CD4-positive, CD25-positive, alpha-beta regulatory T cell (primary cell): ENCODE results near the gene SLCO4C1. TPM values are rescaled to one million over a fixed set of nuclear protein-coding genes. Genes with fewer than 3 reads are reported as not detected.

Experiments used
- ATAC-seq, 2 donors: fragments of 150-1000 bp; cut with Tn5 transposase; one replicate each; pipeline ENCODE4 v1.10.0; 2021; ENCODE audit warnings: low read depth in 2 of 2, moderate number of reproducible peaks in 2 of 2, moderate library complexity in 1 of 2
- DNase-seq, 3 donors: peaks; one replicate each; pipeline versions ENCODE4 v3.0.0 to v3.0.0-alpha.2; 2012 to 2022; ENCODE audit warnings: mixed read lengths in 1 of 3
- H3K27ac ChIP-seq: one replicate; pipeline ENCODE4 v1.7.0; 2013; ENCODE audit warnings: mild to moderate bottlenecking, low read length; ENCODE audit not compliant: insufficient read depth, poor library complexity, severe bottlenecking
- H3K27me3 ChIP-seq: one replicate; pipeline ENCODE4 v1.7.0; 2013; ENCODE audit warnings: low read length; ENCODE audit not compliant: control insufficient read depth, insufficient read depth
- H3K36me3 ChIP-seq: one replicate; pipeline ENCODE4 v1.7.0; 2013; ENCODE audit warnings: mild to moderate bottlenecking, low read length, moderate library complexity; ENCODE audit not compliant: control insufficient read depth, insufficient read depth
- H3K4me1 ChIP-seq: 2 replicates; pipeline ENCODE4 v1.7.0; 2013; ENCODE audit warnings: mild to moderate bottlenecking, low read length; ENCODE audit not compliant: insufficient read depth, control insufficient read depth, poor library complexity, severe bottlenecking
- H3K4me3 ChIP-seq: one replicate; pipeline ENCODE4 v1.7.0; 2013; ENCODE audit warnings: low read depth, mild to moderate bottlenecking, low read length, moderate library complexity
- H3K9me3 ChIP-seq, 2 experiments: 1 replicate in 1 of 2; 2 replicates in 1 of 2; pipeline ENCODE4 v1.7.0; 2013; ENCODE audit warnings: low read length in 2 of 2, mild to moderate bottlenecking in 1 of 2, moderate library complexity in 1 of 2; ENCODE audit not compliant: control insufficient read depth in 2 of 2
- H3K27ac Mint-ChIP-seq, 3 donors: one replicate each; pipeline ENCODE4 v1.8.0; 2020 to 2022; ENCODE audit warnings: mild to moderate bottlenecking in 3 of 3, mixed read lengths in 3 of 3, moderate library complexity in 2 of 3
- H3K27me3 Mint-ChIP-seq: one replicate; pipeline ENCODE4 v1.8.0; 2022; ENCODE audit warnings: mild to moderate bottlenecking, mixed read lengths
- H3K36me3 Mint-ChIP-seq: one replicate; pipeline ENCODE4 v1.8.0; 2020; ENCODE audit warnings: mixed read lengths
- H3K4me1 Mint-ChIP-seq, 4 donors: one replicate each; pipeline ENCODE4 v1.8.0; 2020 to 2022; ENCODE audit warnings: mixed read lengths in 4 of 4, mild to moderate bottlenecking in 1 of 4
- H3K4me3 Mint-ChIP-seq, 4 donors: one replicate each; pipeline ENCODE4 v1.8.0; 2020 to 2022; ENCODE audit warnings: mild to moderate bottlenecking in 4 of 4, mixed read lengths in 4 of 4, moderate library complexity in 3 of 4
- H3K9me3 Mint-ChIP-seq, 7 donors: one replicate each; pipeline ENCODE4 v1.8.0; 2020 to 2022; ENCODE audit warnings: mixed read lengths in 7 of 7, mild to moderate bottlenecking in 3 of 7, moderate library complexity in 2 of 7
- polyA plus RNA-seq, 4 donors: library from polyadenylated mRNA; unstranded; fragments of 300-500 nt; fragmentation: Illumina TruSeq; gene quantifications; one replicate each; pipeline ENCODE4 v1.2.3, GENCODE V29; 2021
- total RNA-seq: library from RNA; stranded (reverse); gene quantifications from one replicate; pipeline ENCODE4 v1.2.3, GENCODE V29; 2022

Gene SLCO4C1
- total and polyA plus RNA-seq, 5 donors from 2014 or later: not detected

GRCh38 chr5:102288630-102289029, 7.5 kb downstream of the SLCO4C1 start:
- no peaks in the 10 kb centered on the region for H3K9me3 ChIP-seq
- no peaks in the 10 kb centered on the region for H3K36me3 ChIP-seq
- H3K4me3 Mint-ChIP-seq: no peak overlapping the region
- no peak overlapping the region for H3K4me3 ChIP-seq
- H3K4me1 Mint-ChIP-seq: no peaks in the 10 kb centered on the region
- no peak for ATAC-seq
- H3K9me3 Mint-ChIP-seq: peaks cover 0 to 1% (median 0%) of the 10 kb centered on the region in 7 donors
- DNase-seq: no peak
- H3K36me3 Mint-ChIP-seq: no peaks in the 10 kb centered on the region
- no peaks in the 10 kb centered on the region for H3K27me3 Mint-ChIP-seq
- no peak overlapping the region for H3K27ac ChIP-seq
- no peak overlapping the region for H3K27ac Mint-ChIP-seq
- H3K27me3 ChIP-seq: no peaks in the 10 kb centered on the region
- H3K4me1 ChIP-seq: no peaks in the 10 kb centered on the region

- Histone ChIP-seq H3K27ac (no peak overlapping the region), H3K36me3 (no peaks in the 10 kb centered on the region), H3K27me3 (no peaks in the 10 kb centered on the region), H3K9me3 (no peaks in the 10 kb centered on the region), H3K4me1 (no peaks in the 10 kb centered on the region), H3K4me3 (no peak overlapping the region)
- Mint-ChIP-seq H3K4me1 (no peaks in the 10 kb centered on the region), H3K4me3 (no peak overlapping the region), H3K36me3 (no peaks in the 10 kb centered on the region), H3K27ac (no peak overlapping the region), H3K27me3 (no peaks in the 10 kb centered on the region), H3K9me3 (peaks cover 0 to 1% (median 0%) of the 10 kb centered on the region in 7 donors)
- DNase-seq (no peak), ATAC-seq (no peak)
These were observed 9.6 kb downstream of the SLCO4C1 start for GRCh38 chr5:102286476-102286875.

- H3K4me1 Mint-ChIP-seq: no peaks in the 10 kb centered on the region
- Histone ChIP-seq H3K9me3 (no peaks in the 10 kb centered on the region), H3K27ac (no peak overlapping the region), H3K4me1 (no peaks in the 10 kb centered on the region), H3K4me3 (no peak overlapping the region), H3K27me3 (no peaks in the 10 kb centered on the region), H3K36me3 (no peaks in the 10 kb centered on the region)
- H3K27ac Mint-ChIP-seq: no peak overlapping the region
- DNase-seq (no peak), ATAC-seq (no peak)
- no peak overlapping the region for H3K4me3 Mint-ChIP-seq
- H3K36me3 Mint-ChIP-seq: no peaks in the 10 kb centered on the region
- H3K9me3 Mint-ChIP-seq: no peaks in the 10 kb centered on the region
- H3K27me3 Mint-ChIP-seq: no peaks in the 10 kb centered on the region
These were observed 12.8 kb downstream of the SLCO4C1 start for GRCh38 chr5:102283102-102283797.

GRCh38 chr5:102279711-102280110, 16.4 kb downstream of the SLCO4C1 start:
- no peaks in the 10 kb centered on the region for H3K27me3 Mint-ChIP-seq
- H3K9me3 ChIP-seq: no peaks in the 10 kb centered on the region
- H3K27ac Mint-ChIP-seq: no peak overlapping the region
- peaks cover 0 to 3% (median 0%) of the 10 kb centered on the region in 7 donors for H3K9me3 Mint-ChIP-seq
- H3K36me3 ChIP-seq: no peaks in the 10 kb centered on the region
- H3K4me1 ChIP-seq: no peaks in the 10 kb centered on the region
- H3K36me3 Mint-ChIP-seq: no peaks in the 10 kb centered on the region
- no peak for ATAC-seq
- no peaks in the 10 kb centered on the region for H3K4me1 Mint-ChIP-seq
- H3K27me3 ChIP-seq: no peaks in the 10 kb centered on the region
- DNase-seq: no peak
- H3K27ac ChIP-seq: no peak overlapping the region
- H3K4me3 Mint-ChIP-seq: no peak overlapping the region
- H3K4me3 ChIP-seq: no peak overlapping the region

DNA sequence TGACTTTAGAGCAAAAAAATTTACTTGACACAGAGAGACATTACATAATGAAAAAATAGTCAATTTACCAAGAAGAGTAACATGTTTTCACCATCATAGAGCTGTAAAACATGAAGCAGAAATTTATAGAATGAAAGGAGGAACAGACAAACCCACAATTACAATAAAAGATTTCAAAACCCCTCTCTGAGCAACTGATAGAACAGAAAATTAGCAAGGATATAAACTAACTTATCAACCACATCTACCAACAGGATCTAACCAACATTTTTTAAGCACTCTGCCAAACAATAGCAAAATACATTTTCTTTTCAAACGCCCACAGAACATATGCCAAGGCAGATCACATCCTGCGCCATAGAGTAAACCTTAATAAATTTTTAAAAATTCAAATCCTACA, 17.9 kb downstream of the SLCO4C1 start:
- no peak overlapping the region for H3K27ac ChIP-seq
- no peaks in the 10 kb centered on the region for H3K27me3 Mint-ChIP-seq
- no peak overlapping the region for H3K27ac Mint-ChIP-seq

GRCh38 chr5:102277144-102277543, 18.9 kb downstream of the SLCO4C1 start:
- Mint-ChIP-seq H3K4me3 (no peak overlapping the region), H3K9me3 (peaks cover 0 to 3% (median 0%) of the 10 kb centered on the region in 7 donors), H3K36me3 (no peaks in the 10 kb centered on the region), H3K27me3 (no peaks in the 10 kb centered on the region), H3K27ac (no peak overlapping the region), H3K4me1 (no peaks in the 10 kb centered on the region)
- H3K27ac ChIP-seq: no peak overlapping the region
- no peak overlapping the region for H3K4me3 ChIP-seq
- DNase-seq (no peak), ATAC-seq (no peak)
- no peaks in the 10 kb centered on the region for H3K36me3 ChIP-seq
- H3K4me1 ChIP-seq: no peaks in the 10 kb centered on the region
- no peaks in the 10 kb centered on the region for H3K27me3 ChIP-seq
- no peaks in the 10 kb centered on the region for H3K9me3 ChIP-seq

More for the DNA sequence above, 17.9 kb downstream of the SLCO4C1 start:
- Mint-ChIP-seq H3K9me3 (peaks cover 0 to 3% (median 0%) of the 10 kb centered on the region in 7 donors), H3K36me3 (no peaks in the 10 kb centered on the region), H3K4me1 (no peaks in the 10 kb centered on the region), H3K4me3 (no peak overlapping the region)
- Histone ChIP-seq H3K4me1 (no peaks in the 10 kb centered on the region), H3K36me3 (no peaks in the 10 kb centered on the region), H3K4me3 (no peak overlapping the region), H3K27me3 (no peaks in the 10 kb centered on the region), H3K9me3 (no peaks in the 10 kb centered on the region)
- no peak for DNase-seq
- ATAC-seq: no peak

DNA sequence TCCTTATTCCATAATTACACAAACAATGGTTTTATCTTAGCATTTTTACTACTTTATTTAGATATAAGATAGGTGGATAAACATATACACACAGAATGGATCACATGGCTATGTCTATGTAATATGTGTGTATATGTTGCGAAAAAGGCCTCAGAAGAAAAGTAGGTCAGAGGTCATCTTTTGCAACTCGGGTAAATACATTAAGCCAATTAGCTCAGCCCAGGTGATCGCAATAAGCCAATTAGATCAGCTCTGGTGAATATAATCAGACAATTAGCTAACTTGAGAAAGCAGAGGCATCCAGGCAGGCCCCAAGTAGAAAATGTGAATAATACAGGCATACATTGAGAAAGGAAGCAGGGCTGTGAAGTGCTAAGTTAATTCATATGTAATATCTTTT, 24.3 kb downstream of the SLCO4C1 start:
- H3K27me3 Mint-ChIP-seq: peaks cover 4% of the 10 kb centered on the region
- no peak for ATAC-seq
- peaks cover 0 to 21% (median 2%) of the 10 kb centered on the region in 7 donors for H3K9me3 Mint-ChIP-seq
- no peak overlapping the region for H3K4me3 ChIP-seq
- no peaks in the 10 kb centered on the region for H3K36me3 Mint-ChIP-seq
- H3K27ac ChIP-seq: no peak overlapping the region
- no peak overlapping the region for H3K4me3 Mint-ChIP-seq
- H3K27ac Mint-ChIP-seq: no peak overlapping the region
- no peak for DNase-seq
- H3K4me1 ChIP-seq: no peaks in the 10 kb centered on the region
- no peaks in the 10 kb centered on the region for H3K36me3 ChIP-seq
- H3K4me1 Mint-ChIP-seq: no peaks in the 10 kb centered on the region
- H3K9me3 ChIP-seq: no peaks in the 10 kb centered on the region
- no peaks in the 10 kb centered on the region for H3K27me3 ChIP-seq

DNA sequence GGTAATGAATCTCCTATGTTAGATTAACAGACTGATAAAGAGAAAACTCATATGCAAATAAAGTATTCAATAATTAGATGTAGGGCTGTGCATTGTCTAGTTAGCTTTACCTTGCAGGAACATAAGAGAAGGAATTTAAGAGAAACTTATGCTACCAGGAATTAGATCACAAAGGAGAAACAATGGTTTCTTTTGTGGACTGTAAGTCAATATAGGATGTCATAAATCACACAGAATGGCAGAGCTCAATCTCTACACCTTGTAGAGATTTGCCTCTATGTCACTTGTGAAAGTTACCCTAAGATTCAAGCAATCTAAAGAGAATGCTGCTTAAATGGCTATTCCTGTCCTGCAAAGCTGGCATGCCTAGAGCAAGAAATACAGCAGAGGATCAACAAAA, 26.0 kb downstream of the SLCO4C1 start:
- no peaks in the 10 kb centered on the region for H3K9me3 ChIP-seq
- Mint-ChIP-seq H3K27ac (no peak overlapping the region), H3K4me1 (no peaks in the 10 kb centered on the region), H3K4me3 (no peak overlapping the region), H3K36me3 (no peaks in the 10 kb centered on the region), H3K9me3 (peaks cover 0 to 21% (median 2%) of the 10 kb centered on the region in 7 donors), H3K27me3 (peaks cover 4% of the 10 kb centered on the region)
- no peak for ATAC-seq
- H3K4me3 ChIP-seq: no peak overlapping the region
- H3K4me1 ChIP-seq: no peaks in the 10 kb centered on the region
- no peaks in the 10 kb centered on the region for H3K36me3 ChIP-seq
- H3K27ac ChIP-seq: no peak overlapping the region
- DNase-seq: no peak
- no peaks in the 10 kb centered on the region for H3K27me3 ChIP-seq
